ENCODE results near the gene FOXC1.

DNA sequence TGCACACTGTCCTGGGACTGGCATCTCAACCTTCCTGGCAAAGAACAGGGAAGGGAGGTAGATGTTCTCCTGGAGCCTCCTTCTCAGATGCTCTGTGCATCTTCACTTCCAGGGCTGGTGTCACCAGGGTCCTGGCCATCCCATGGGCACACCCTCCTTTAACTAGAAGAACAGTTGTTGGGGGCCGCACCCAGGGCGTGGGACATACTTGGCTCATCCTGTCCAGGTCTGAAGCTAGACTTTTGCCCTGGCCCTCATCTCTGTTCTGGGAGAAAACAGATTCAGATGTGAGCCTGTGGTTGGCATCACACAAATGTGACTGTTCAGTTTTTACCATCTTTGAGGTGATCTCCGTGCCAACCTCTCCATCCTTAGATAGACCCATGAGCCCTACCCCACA is 41.6 kb downstream of the FOXC1 start:
- no peak for TF ChIP-seq EZH2 (IDR thresholded peaks at IDR 0.05; ENCODE audit: insufficient read depth, low read length)
- TF ChIP-seq, protein P1, sequence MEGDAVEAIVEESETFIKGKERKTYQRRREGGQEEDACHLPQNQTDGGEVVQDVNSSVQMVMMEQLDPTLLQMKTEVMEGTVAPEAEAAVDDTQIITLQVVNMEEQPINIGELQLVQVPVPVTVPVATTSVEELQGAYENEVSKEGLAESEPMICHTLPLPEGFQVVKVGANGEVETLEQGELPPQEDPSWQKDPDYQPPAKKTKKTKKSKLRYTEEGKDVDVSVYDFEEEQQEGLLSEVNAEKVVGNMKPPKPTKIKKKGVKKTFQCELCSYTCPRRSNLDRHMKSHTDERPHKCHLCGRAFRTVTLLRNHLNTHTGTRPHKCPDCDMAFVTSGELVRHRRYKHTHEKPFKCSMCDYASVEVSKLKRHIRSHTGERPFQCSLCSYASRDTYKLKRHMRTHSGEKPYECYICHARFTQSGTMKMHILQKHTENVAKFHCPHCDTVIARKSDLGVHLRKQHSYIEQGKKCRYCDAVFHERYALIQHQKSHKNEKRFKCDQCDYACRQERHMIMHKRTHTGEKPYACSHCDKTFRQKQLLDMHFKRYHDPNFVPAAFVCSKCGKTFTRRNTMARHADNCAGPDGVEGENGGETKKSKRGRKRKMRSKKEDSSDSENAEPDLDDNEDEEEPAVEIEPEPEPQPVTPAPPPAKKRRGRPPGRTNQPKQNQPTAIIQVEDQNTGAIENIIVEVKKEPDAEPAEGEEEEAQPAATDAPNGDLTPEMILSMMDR (IDR thresholded peaks at IDR 0.05; ENCODE audit: insufficient read depth, low read depth, low read length), result no peak
